GM12872 (cell line): Measurements from ENCODE around the gene TRAPPC10.

Experiments
- CTCF ChIP-seq: IDR thresholded peaks from 3 replicates; pipeline ENCODE4 v1.5.1; 2011; ENCODE audit warnings: low read depth, mild to moderate bottlenecking, low read length, moderate library complexity; ENCODE audit not compliant: insufficient read depth

TRAPPC10 gene

GRCh38 chr21:43971201-43971991, 40.7 kb upstream of the TRAPPC10 start:
- no peak for TF ChIP-seq CTCF

DNA sequence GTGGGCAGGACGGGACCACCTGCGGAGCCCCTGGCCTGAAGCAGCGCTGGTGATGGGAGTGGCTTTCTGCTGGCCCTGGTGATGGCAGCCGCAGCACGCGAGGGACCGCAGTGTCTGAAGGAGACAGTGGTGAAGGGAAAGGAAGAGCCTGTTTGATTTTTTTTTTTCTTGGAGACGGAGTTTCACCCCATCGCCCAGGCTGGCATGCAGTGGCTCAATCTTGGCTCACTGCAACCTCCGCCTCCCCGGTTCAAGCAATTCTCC, 40.2 kb upstream of the TRAPPC10 start:
- no peak for TF ChIP-seq CTCF

DNA sequence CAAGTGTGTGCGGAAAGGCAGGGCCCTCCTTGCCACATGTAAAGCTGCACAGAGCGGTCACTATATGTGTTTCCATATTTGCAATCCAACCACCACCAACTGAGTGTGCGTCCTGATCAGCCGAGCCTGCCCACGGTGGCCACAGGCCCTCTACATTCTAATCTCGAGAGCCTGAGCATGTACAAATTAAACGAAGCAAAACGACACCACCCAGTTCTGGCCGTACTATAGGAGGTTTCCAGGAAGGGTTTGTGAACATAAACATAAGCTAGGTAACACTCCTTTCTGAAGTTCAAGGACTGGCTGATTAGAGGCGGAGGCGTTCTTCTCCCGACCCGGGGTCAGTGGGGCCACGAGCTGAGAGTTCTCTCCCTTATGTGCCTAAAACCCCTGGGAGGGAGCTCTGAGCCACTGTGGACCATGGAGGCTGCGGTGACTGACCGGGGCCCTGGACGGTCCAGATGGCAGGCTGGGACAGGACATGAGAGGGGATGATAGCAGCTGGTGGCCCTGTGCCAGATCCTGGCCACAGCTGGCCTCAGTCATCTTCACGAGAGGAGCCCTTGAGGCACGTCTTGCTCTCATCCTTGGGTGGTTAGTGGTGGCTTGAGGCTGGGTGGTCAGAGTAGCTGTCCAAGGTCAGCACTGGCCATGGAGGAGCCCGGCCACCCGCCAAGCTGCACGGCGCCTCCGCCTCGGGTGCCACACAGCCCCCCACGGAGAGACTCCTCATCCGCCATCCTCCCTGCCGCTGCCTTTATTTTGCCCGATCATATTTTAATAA, 39.1 kb upstream of the TRAPPC10 start:
- no peak for TF ChIP-seq CTCF

- TF ChIP-seq CTCF = no peak
These were observed 38.5 kb upstream of the TRAPPC10 start for GRCh38 chr21:43973634-43973955.

GRCh38 chr21:43974791-43975468, 37.2 kb upstream of the TRAPPC10 start:
- no peak for TF ChIP-seq CTCF

DNA sequence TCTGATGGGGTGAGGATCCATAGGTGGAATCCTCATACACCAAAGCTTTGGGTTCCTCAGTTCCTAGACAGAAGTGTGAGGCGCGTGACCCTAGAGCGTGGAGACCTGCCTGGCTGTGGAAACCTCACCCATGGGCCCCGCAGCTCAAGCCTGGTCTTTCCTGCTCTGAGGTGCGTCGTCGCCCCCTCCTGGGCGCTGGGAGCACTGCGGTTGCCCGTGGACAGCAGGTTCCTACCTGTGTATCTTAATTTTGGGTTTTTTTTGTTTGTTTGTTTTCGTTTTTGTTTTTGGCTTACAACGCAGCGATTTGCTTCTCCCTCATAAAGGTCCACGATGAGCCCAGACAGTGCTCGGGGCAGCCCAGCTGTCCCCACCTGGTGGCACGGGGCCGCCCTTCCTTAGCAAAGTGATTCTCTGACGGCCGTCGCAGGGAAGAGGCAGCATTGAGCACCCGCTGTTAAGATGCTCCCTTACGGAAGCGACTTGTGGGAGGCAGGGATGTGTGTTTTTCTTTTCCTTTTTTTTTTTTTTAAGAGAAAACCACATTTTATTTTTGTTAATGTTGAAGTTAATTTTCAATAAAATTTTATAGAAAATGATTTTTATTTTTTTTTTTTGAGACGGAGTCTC, 36.5 kb upstream of the TRAPPC10 start:
- peak; percentile 98 for TF ChIP-seq CTCF

DNA sequence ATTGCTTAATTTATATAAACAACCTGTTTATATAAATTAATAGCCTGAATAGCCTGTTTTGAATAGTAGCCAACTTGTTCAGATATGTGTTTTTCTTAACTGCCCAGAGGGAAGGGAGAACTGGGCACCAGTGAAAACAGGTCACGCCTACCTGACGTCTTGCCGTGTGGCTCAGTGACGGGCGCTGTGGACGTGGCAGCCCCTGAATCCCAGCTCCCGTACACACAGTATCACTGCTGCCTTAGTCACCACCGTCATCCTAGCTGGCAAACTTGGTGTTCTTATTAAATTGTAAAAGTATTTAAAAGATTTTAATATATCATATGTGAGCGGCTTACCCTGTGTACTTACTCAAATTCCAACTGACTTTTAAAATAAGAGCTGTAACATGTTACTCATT, 35.4 kb upstream of the TRAPPC10 start:
- TF ChIP-seq CTCF = no peak
